Gastrocnemius medialis (tissue), 4 donors: ENCODE measurements around the gene DRD3.

Source experiments
- CTCF ChIP-seq, 5 experiments: fragments of 450-650 bp in 3 of 5; fragments of 200-600 bp in 2 of 5; sonication (generic) in 2 of 5; IDR thresholded peaks in 4 of 5; conservative IDR thresholded peaks in 1 of 5; 1 replicate in 4 of 5; 2 replicates in 1 of 5; pipeline ENCODE4 v1.5.1; 2016 to 2019; ENCODE audit warnings: antibody characterized with exemption in 5 of 5, mild to moderate bottlenecking in 3 of 5, moderate library complexity in 3 of 5
- POLR2A ChIP-seq, 2 donors: fragments of 450-650 bp; IDR thresholded peaks; one replicate each; pipeline ENCODE4 v1.6.1; 2017; ENCODE audit warnings: antibody characterized with exemption in 2 of 2, mild to moderate bottlenecking in 2 of 2, moderate library complexity in 2 of 2

- TF ChIP-seq CTCF (IDR thresholded peaks at IDR 0.05 in 4 of 5, conservative IDR thresholded peaks at IDR 0.05 in 1 of 5) (no peak), POLR2A (IDR thresholded peaks at IDR 0.05) (no peak)
Measured at GRCh38 chr3:114110439-114110838, 68.4 kb downstream of the DRD3 start.
